Measurements from ENCODE around the gene CCNB1IP1.

DNA sequence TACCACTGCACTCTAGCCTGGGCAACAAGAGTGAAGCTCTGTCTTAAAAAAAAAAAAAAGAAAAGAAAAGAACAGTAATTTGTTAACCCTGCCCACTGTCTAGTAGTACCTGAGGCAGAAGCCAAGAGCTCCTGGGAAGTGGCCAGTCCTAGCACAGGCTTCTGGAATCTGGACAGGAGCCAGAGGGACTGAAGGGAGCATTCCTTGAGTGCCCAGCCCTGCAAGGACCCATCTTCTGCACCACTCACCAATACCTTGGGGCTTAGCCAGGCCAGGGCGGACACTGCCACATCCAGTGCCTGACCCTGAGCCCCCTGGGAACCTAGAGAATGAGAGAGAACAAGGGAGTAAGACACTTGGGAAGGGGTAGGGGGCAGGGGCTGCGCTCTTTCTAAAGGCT lies 44.1 kb upstream of the CCNB1IP1 start:
- TF ChIP-seq, protein P1, sequence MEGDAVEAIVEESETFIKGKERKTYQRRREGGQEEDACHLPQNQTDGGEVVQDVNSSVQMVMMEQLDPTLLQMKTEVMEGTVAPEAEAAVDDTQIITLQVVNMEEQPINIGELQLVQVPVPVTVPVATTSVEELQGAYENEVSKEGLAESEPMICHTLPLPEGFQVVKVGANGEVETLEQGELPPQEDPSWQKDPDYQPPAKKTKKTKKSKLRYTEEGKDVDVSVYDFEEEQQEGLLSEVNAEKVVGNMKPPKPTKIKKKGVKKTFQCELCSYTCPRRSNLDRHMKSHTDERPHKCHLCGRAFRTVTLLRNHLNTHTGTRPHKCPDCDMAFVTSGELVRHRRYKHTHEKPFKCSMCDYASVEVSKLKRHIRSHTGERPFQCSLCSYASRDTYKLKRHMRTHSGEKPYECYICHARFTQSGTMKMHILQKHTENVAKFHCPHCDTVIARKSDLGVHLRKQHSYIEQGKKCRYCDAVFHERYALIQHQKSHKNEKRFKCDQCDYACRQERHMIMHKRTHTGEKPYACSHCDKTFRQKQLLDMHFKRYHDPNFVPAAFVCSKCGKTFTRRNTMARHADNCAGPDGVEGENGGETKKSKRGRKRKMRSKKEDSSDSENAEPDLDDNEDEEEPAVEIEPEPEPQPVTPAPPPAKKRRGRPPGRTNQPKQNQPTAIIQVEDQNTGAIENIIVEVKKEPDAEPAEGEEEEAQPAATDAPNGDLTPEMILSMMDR (IDR thresholded peaks at IDR 0.05) = no peak
- no peak for TF ChIP-seq POLR2A (IDR thresholded peaks at IDR 0.05)
